CD4-positive, alpha-beta T cell (primary cell): ENCODE data around the gene DDX17. TPM values are rescaled to one million over a fixed set of nuclear protein-coding genes. Genes with fewer than 3 reads are reported as not detected.

Experiments
- ATAC-seq: fragments of 200-7000 bp; cut with Tn5 transposase; one replicate; pipeline ENCODE4 v1.10.0; 2022; ENCODE audit warnings: mild to moderate bottlenecking; ENCODE audit not compliant: poor library complexity
- CTCF ChIA-PET: fragments of 350-600 bp; sonication (Branson Sonifier 250); formaldehyde crosslinking; loops from one replicate; lab custom pipeline; 2021; ENCODE audit warnings: antibody characterized with exemption, inconsistent platforms; lab: Charles Lee
- POLR2A ChIA-PET: fragments of 350-600 bp; sonication (Branson Sonifier 250); formaldehyde crosslinking; loops from one replicate; lab custom pipeline; 2021; ENCODE audit warnings: antibody characterized with exemption, inconsistent platforms; lab: Charles Lee
- DNase-seq, 14 experiments: peaks; one replicate each; pipeline ENCODE4 v3.0.0-alpha.2; 2013 to 2020; ENCODE audit warnings: mixed read lengths in 2 of 14
- H3K27ac ChIP-seq, 2 donors: one replicate each; pipeline versions ENCODE4 v1.5.1 to v1.7.0; 2013; ENCODE audit warnings: low read length in 2 of 2, low read depth in 1 of 2, mild to moderate bottlenecking in 1 of 2
- H3K27me3 ChIP-seq, 2 experiments: 1 replicate in 1 of 2; 2 replicates in 1 of 2; pipeline versions ENCODE4 v1.6.1 to v1.7.0; 2013; ENCODE audit warnings: low read length in 2 of 2, control low read depth in 1 of 2, mild to moderate bottlenecking in 1 of 2, moderate library complexity in 1 of 2; ENCODE audit not compliant: insufficient read depth in 2 of 2, control insufficient read depth in 1 of 2
- H3K36me3 ChIP-seq: one replicate; pipeline ENCODE4 v1.6.1; 2013; ENCODE audit warnings: low read length, control low read depth; ENCODE audit not compliant: insufficient read depth
- H3K4me1 ChIP-seq: one replicate; pipeline ENCODE4 v1.6.1; 2013; ENCODE audit warnings: low read length, control low read depth; ENCODE audit not compliant: insufficient read depth
- H3K4me3 ChIP-seq: one replicate; pipeline ENCODE4 v1.5.1; 2013; ENCODE audit warnings: mild to moderate bottlenecking, low read length, moderate library complexity
- H3K9me3 ChIP-seq, 2 experiments: 1 replicate in 1 of 2; 2 replicates in 1 of 2; pipeline versions ENCODE4 v1.6.1 to v1.7.0; 2013; ENCODE audit warnings: low read length in 2 of 2, mild to moderate bottlenecking in 2 of 2, control low read depth in 1 of 2, moderate library complexity in 1 of 2; ENCODE audit not compliant: control insufficient read depth in 1 of 2, insufficient read depth in 1 of 2
- H3K27ac Mint-ChIP-seq: one replicate; pipeline ENCODE4 v1.8.0; 2020; ENCODE audit warnings: mixed read lengths
- H3K27me3 Mint-ChIP-seq: one replicate; pipeline ENCODE4 v1.8.0; 2021; ENCODE audit warnings: mixed read lengths
- H3K36me3 Mint-ChIP-seq: one replicate; pipeline ENCODE4 v1.8.0; 2021; ENCODE audit warnings: low read depth, mixed read lengths
- H3K4me1 Mint-ChIP-seq: one replicate; pipeline ENCODE4 v1.8.0; 2021; ENCODE audit warnings: low read depth, mixed read lengths
- H3K4me3 Mint-ChIP-seq: one replicate; pipeline ENCODE4 v1.8.0; 2020; ENCODE audit warnings: mild to moderate bottlenecking, mixed read lengths
- H3K9me3 Mint-ChIP-seq: one replicate; pipeline ENCODE4 v1.8.0; 2020; ENCODE audit warnings: mixed read lengths
- intact Hi-C, 2 experiments: fragments of 100-400 bp; cut with DNase I in 1 of 2; cut with micrococcal nuclease in 1 of 2; formaldehyde crosslinking; loops; one replicate each; pipeline versions ENCODE4 v1.15.1 to v1.9.0; 2023 to 2025; cut with DNase I, micrococcal nuclease
- total RNA-seq, 174 experiments: library from RNA in 2 of 174; stranded (reverse) in 2 of 174; gene quantifications; one replicate each; pipeline ENCODE4 v1.2.3 and lab custom pipeline; 2021 to 2026
- TF ChIP-seq, protein P1 (sequence below): fragments of 200-600 bp; IDR thresholded peaks from one replicate; pipeline ENCODE4 v1.8.0; 2022; ENCODE audit warnings: antibody characterized with exemption, mild to moderate bottlenecking

DDX17 gene
- total RNA-seq, 2 experiments from 2014 or later = 454 to 462 TPM

DNA sequence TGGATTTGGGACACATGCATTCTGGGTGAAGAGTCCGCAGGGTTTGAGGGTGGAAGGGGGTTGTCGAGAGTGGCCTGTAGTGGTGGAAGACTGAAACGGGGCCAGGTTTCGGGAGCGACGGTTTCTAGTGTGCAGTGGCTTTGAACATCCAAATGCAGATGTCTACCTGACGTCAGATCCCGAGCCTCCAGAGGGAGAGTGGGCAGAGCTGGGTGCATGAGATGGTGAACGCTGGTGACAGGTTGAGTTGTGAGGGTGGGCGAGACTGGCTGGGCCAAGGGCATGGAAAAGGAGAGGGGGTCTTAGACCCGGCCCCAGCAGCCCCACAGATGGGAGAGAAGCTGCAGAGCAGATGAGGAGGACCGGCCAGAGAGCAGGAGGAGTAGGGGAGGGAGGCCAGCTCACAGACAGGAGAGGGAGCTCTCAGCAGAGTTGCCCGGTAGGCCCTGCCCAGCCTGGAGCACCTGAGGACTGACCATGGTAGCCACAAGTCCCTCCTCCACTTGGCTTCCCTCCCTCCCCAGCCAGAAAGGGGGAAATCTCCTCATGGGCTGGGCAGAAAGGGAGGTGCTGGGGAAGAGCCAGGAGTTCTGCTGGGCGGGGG, 65.3 kb downstream of the DDX17 start:
- ATAC-seq (no peak), DNase-seq (no peak)
- Histone ChIP-seq H3K4me1 (no peaks in the 10 kb centered on the region), H3K27ac (no peak overlapping the region), H3K36me3 (no peaks in the 10 kb centered on the region), H3K9me3 (no peaks in the 10 kb centered on the region), H3K27me3 (no peaks in the 10 kb centered on the region), H3K4me3 (no peak overlapping the region)
- H3K4me1 Mint-ChIP-seq = no peaks in the 10 kb centered on the region
- no peaks in the 10 kb centered on the region for H3K36me3 Mint-ChIP-seq
- no peak overlapping the region for H3K4me3 Mint-ChIP-seq
- POLR2A ChIA-PET = no interaction called here
- intact Hi-C loops = no loop called here
- CTCF ChIA-PET = no interaction called here
- H3K27me3 Mint-ChIP-seq = peaks cover 9% of the 10 kb centered on the region
- TF ChIP-seq, protein P1, sequence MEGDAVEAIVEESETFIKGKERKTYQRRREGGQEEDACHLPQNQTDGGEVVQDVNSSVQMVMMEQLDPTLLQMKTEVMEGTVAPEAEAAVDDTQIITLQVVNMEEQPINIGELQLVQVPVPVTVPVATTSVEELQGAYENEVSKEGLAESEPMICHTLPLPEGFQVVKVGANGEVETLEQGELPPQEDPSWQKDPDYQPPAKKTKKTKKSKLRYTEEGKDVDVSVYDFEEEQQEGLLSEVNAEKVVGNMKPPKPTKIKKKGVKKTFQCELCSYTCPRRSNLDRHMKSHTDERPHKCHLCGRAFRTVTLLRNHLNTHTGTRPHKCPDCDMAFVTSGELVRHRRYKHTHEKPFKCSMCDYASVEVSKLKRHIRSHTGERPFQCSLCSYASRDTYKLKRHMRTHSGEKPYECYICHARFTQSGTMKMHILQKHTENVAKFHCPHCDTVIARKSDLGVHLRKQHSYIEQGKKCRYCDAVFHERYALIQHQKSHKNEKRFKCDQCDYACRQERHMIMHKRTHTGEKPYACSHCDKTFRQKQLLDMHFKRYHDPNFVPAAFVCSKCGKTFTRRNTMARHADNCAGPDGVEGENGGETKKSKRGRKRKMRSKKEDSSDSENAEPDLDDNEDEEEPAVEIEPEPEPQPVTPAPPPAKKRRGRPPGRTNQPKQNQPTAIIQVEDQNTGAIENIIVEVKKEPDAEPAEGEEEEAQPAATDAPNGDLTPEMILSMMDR = no peak
- no peak overlapping the region for H3K27ac Mint-ChIP-seq
- no peaks in the 10 kb centered on the region for H3K9me3 Mint-ChIP-seq

DNA sequence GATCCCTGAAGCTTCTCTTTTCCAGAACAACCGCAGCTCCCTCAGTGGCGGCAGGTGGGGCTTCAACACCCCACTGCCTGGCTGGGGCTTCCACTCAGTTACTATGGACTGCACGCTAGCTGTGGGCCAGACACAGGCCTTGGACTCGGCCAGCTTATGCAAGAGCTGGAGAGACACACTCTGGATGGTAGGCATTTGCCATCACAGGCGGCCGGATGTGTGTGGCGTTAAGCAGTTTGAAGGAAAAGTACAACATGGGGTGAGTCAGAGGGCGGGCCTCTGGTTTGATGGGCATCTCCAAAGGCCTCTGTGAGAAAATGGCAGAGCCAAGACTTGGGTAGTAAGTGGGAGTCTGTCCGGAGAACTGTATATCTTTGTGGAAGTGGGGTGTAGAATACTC, 68.7 kb downstream of the DDX17 start:
- no peaks in the 10 kb centered on the region for H3K4me1 Mint-ChIP-seq
- H3K27me3 Mint-ChIP-seq = peaks cover 9% of the 10 kb centered on the region
- no peak overlapping the region for H3K4me3 ChIP-seq
- no peaks in the 10 kb centered on the region for H3K4me1 ChIP-seq
- TF ChIP-seq, protein P1 = no peak
- H3K4me3 Mint-ChIP-seq = no peak overlapping the region
- H3K9me3 Mint-ChIP-seq = no peaks in the 10 kb centered on the region
- DNase-seq = no peak
- H3K36me3 Mint-ChIP-seq = no peaks in the 10 kb centered on the region
- no peaks in the 10 kb centered on the region for H3K27me3 ChIP-seq
- CTCF ChIA-PET = no interaction called here
- H3K27ac ChIP-seq = no peak overlapping the region
- intact Hi-C loops = no loop called here
- no peak for ATAC-seq
- no peaks in the 10 kb centered on the region for H3K9me3 ChIP-seq
- H3K36me3 ChIP-seq = no peaks in the 10 kb centered on the region
- no peak overlapping the region for H3K27ac Mint-ChIP-seq
- POLR2A ChIA-PET = no interaction called here

DNA sequence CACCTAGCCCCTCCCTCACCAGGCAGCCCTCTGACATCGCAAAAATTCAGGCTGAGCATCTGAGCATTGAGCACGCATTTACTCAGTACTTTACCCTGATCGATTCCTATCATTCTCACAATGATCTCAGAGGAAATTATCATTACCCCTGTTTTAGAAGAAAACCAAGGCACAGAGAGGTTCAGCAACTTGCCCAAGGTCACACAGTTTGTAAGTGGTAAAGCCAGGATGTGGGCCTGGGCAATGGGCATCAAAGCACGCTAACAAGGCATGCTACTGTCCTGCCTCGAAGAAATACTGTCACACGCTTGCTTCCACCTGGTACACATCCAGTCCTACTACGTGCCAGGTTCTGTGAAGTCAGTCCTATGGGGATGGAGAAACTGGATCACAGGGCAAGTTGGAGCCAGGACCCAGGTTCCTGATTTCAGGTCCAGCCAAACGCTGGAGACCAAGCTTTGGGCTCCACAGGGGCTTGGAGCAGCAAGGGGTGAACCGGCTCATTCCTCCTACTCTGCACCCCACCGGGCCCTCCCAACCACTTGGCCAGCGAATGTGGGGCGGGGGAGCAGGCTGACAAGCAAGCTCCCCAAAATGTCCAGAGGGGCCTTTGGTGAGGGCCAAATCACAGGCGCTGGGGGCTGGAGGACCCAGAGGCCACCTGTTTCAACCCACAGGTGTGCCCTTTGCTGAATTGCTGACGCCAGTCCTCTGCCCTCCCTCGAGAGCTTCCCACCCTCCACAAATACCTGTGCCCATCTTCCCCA, 69.3 kb downstream of the DDX17 start:
- POLR2A ChIA-PET = no interaction called here
- intact Hi-C loops = no loop called here

More for the DNA sequence above, 69.3 kb downstream of the DDX17 start:
- no peaks in the 10 kb centered on the region for H3K4me1 Mint-ChIP-seq
- Histone ChIP-seq H3K27me3 (no peaks in the 10 kb centered on the region), H3K36me3 (no peaks in the 10 kb centered on the region), H3K4me1 (no peaks in the 10 kb centered on the region), H3K27ac (no peak overlapping the region), H3K4me3 (no peak overlapping the region), H3K9me3 (no peaks in the 10 kb centered on the region)
- peaks cover 8% of the 10 kb centered on the region for H3K27me3 Mint-ChIP-seq
- H3K27ac Mint-ChIP-seq = no peak overlapping the region
- no peaks in the 10 kb centered on the region for H3K36me3 Mint-ChIP-seq
- no peaks in the 10 kb centered on the region for H3K9me3 Mint-ChIP-seq
- H3K4me3 Mint-ChIP-seq = no peak overlapping the region
- CTCF ChIA-PET = no interaction called here
- TF ChIP-seq, protein P1 = no peak
- DNase-seq (no peak), ATAC-seq (no peak)
